Coronary artery (tissue), 2 donors: Measurements from ENCODE around the gene IFT57.
A peak's percentile ranks its signal among the peaks of the same experiment; 100 is the strongest.
"Not testable (repeated sequence)": the region's sequence is repeated elsewhere in the genome, so short reads cannot be mapped to it uniquely, and the experiment has no call there.

ENCODE experiments used
- DNase-seq: peaks from one replicate; pipeline ENCODE4 v3.0.0-alpha.2; 2017; ENCODE audit warnings: low spot score
- H3K27ac ChIP-seq, 2 donors: fragments of 200-600 bp; sonication (generic); one replicate each; pipeline ENCODE4 v1.5.1; 2016 to 2019
- H3K4me3 ChIP-seq: fragments of 200-600 bp; sonication (generic); 2 replicates; pipeline ENCODE4 v1.5.1; 2016; ENCODE audit warnings: mild to moderate bottlenecking, moderate library complexity
- TF ChIP-seq, protein P1 (sequence below): fragments of 200-600 bp; sonication (generic); IDR thresholded peaks from one replicate; pipeline ENCODE4 v1.5.1; 2019; ENCODE audit warnings: antibody characterized with exemption

The IFT57 gene, protein sequence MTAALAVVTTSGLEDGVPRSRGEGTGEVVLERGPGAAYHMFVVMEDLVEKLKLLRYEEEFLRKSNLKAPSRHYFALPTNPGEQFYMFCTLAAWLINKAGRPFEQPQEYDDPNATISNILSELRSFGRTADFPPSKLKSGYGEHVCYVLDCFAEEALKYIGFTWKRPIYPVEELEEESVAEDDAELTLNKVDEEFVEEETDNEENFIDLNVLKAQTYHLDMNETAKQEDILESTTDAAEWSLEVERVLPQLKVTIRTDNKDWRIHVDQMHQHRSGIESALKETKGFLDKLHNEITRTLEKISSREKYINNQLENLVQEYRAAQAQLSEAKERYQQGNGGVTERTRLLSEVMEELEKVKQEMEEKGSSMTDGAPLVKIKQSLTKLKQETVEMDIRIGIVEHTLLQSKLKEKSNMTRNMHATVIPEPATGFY

DNA sequence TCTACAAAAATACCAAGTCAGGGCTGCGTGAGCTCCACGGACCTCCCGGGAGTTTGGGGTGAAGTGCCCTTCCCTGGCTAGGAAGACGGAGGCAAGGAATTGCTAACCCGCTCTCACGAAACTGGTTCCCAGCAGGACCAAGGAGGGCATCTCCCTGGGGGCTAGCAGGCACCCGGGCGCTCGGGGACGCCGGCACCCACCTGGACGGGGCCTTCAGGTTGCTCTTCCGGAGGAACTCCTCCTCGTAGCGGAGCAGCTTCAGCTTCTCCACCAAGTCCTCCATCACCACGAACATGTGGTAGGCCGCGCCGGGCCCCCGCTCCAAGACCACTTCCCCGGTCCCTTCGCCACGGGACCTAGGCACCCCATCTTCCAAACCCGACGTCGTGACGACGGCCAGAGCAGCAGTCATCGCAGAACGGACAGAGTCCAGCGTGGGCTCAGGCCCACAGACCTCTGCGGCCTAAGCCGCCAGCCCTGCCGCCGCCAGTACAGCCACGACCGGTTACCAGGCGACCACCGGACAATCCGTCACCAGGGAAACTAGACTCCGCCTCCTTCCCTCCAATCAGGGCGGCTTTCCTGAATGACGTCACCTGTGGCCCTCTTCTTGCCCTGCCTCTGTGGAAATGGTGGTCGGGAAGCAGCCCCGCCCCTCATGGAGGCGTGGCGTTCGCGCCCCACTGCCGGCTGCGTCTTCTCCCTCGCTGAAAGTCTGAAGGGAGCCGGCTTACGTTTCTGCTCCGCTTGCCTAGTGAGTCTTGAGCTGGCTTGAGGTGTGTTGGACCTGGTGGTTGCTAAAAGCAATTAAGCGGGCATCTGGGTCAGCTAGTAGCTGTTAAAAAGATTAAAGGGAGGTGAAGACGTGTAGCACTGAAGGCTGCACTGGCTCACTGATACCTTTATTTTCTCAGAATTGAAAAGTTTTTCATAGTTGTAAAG lies at the start of gene IFT57:
TSS of gene IFT57 (minus strand) at position 514 of the 942 bp plus-strand sequence. CDS start at position 412, 102 bp downstream.
- peak; percentile 99 for DNase-seq
- H3K27ac ChIP-seq, result peak within 1 kb of the TSS; percentile 66 to 84
- H3K4me3 ChIP-seq, result peak within 1 kb of the TSS; percentile 85
- TF ChIP-seq, protein P1, sequence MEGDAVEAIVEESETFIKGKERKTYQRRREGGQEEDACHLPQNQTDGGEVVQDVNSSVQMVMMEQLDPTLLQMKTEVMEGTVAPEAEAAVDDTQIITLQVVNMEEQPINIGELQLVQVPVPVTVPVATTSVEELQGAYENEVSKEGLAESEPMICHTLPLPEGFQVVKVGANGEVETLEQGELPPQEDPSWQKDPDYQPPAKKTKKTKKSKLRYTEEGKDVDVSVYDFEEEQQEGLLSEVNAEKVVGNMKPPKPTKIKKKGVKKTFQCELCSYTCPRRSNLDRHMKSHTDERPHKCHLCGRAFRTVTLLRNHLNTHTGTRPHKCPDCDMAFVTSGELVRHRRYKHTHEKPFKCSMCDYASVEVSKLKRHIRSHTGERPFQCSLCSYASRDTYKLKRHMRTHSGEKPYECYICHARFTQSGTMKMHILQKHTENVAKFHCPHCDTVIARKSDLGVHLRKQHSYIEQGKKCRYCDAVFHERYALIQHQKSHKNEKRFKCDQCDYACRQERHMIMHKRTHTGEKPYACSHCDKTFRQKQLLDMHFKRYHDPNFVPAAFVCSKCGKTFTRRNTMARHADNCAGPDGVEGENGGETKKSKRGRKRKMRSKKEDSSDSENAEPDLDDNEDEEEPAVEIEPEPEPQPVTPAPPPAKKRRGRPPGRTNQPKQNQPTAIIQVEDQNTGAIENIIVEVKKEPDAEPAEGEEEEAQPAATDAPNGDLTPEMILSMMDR, result no peak

DNA sequence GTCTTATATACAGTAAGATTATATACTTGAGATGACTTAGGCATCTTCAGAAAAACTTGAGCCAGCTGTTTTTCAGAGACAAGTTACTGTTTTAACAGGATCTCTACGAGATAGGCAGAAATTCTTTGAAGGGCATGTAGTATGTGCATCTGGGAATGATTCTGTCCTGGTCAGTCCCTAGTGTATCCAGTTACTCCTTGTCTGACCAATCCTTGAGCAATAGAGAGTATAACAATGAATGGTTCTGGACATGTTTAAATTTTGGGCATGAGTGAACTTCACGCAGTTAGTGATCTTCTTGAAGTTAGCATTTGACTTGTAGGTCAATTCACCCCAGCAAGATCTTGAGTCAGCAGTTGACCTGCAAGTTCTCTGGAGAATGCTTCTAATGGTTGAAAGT lies 49.4 kb upstream of the IFT57 start:
- TF ChIP-seq, protein P1, result no peak
- no peak overlapping the region for H3K4me3 ChIP-seq
- no peak overlapping the region for H3K27ac ChIP-seq
- no peak for DNase-seq

DNA sequence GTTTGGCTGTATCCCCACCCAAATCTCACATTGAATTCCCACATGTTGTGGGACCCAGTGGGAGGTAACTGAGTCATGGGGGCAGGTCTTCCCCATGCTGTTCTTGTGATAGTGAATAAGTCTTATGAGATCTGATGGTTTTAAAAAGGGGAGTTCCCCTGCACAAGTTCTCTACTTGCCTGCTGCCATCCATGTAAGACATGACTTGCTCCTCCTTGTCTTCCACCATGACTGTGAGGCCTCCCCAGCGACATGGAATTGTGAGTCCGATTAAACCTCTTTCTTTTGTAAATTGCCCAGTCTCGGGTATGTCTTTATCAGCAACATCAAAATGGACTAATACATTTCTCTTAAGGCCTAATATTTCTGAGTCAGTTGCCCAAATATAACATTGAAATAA lies 46.0 kb upstream of the IFT57 start:
- H3K27ac ChIP-seq, DNase-seq, H3K4me3 ChIP-seq: not testable (repeated sequence)

DNA sequence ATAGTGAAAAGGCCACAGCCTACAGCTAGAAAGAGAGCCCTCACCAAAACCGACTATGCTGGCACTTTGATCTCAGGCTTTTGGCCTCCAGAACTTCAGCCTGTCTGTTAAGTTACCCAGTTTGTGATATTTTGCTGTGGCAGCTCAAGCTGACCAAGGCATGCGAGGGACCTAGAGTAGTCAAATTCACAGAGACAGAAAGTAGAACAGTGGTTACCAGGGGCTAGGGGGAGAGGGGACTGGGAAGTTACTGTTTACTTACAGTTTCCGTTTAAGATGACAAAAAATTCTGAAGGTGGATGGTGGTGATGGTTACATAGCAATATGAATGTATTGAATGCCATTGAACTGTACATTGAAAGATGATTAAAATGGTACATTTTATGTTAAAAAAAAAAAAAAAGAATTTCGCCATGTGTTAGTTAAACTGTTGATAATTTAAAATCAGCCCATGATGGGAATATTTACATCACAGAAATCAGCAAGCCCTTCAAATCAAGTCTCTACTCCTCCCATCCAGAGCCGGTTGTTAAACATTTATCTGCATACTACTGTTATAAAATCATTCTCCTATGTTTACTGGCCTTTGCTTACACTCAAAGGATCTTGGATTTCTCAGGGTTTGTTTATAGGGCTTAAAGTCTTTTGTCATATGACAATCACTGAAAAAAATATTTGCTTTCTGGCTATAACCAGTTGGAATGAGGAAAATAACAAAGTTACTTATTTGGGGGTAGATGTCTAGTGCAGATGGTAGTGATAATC lies 42.5 kb upstream of the IFT57 start:
- not testable (repeated sequence) for DNase-seq, H3K4me3 ChIP-seq, H3K27ac ChIP-seq

DNA sequence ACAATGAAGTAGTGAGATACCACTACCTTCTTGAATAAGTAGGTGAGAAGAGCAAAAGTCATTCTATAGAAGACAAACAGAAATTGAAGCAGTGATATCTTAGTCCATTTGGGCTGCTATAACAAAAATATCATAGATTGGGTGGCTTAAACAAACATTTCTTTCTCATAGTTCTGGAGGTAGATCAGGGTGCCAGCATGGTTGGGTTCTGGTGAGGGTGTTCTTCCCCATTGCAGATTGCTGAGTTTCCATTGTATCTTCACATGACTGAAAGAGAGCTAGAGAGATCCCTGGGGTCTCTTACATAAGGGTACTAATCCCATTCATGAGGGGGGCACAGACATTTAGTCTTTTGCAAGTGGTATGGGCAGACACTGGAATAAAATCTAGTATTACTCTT lies 32.9 kb upstream of the IFT57 start:
- H3K4me3 ChIP-seq, result no peak overlapping the region
- DNase-seq, result no peak
- TF ChIP-seq, protein P1, result no peak
- H3K27ac ChIP-seq, result no peak overlapping the region

DNA sequence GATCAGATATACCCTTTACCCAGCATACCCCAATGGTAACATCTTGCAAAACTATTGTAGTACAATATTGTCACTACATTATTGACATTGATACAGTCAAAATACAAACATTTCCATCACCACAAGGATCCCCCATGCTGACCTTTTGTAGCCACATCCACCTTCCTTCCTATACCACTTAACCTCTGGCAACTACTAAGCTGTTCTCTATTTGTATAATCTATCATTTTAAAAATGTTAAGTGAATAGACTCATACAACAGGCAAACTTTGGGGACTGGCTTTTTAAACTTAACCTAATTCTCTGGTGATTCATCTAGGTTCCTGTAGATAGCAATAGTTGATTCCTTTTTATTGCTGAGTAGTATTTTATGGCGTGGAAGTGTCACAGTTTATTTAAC lies 29.6 kb upstream of the IFT57 start:
- H3K27ac ChIP-seq, result no peak overlapping the region
- DNase-seq, result no peak
- TF ChIP-seq, protein P1, result no peak
- H3K4me3 ChIP-seq, result no peak overlapping the region

DNA sequence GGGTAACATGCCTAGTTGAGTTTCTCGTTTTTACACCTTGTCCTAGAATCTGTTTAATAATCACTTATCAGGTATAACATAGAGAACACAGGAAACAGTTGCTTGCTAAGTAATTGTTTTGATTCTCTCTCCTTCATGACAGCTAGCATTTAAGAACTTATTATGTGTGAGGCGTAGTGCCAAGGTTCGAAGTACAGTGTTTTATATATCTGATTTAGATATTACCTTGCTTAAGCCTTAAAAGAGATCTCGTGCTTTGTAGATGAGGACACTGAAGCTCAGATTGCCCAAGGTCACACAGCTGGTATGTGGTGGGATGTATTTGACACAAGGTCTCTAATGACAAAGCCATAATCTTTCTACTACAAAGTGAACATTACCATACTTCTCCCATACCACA lies 29.0 kb upstream of the IFT57 start:
- no peak for DNase-seq
- TF ChIP-seq, protein P1, result no peak
- no peak overlapping the region for H3K4me3 ChIP-seq
- H3K27ac ChIP-seq, result no peak overlapping the region
